ENCODE measurements around the gene BLVRB. TPM values are rescaled to one million over a fixed set of nuclear protein-coding genes. Genes with fewer than 3 reads are reported as not detected.
"Not testable (repeated sequence)": the region's sequence is repeated elsewhere in the genome, so short reads cannot be mapped to it uniquely, and the experiment has no call there.

The BLVRB gene
- total and polyA plus RNA-seq, 4 donors: 132 to 1,243 (median 252) TPM

- WGBS: 92% methylated on average over 27 of the region's 27 CpGs
Observed at GRCh38 chr19:40457953-40458596, 7.5 kb downstream of the BLVRB start.

GRCh38 chr19:40457048-40457447, 8.5 kb downstream of the BLVRB start:
- DNase-seq (ENCODE audit: low spot score): no peak
- no peak overlapping the region for H3K27ac ChIP-seq (ENCODE audit: low read depth in 1 of 2, low read length in 2 of 2)
- peaks cover 2 to 14% (median 7%) of the 10 kb centered on the region in 4 donors for H3K36me3 ChIP-seq (ENCODE audit: control insufficient read depth in 4 of 4, insufficient read depth in 3 of 4, low read depth in 1 of 4, low read length in 3 of 4)
- WGBS: 94% methylated on average over 5 of the region's 5 CpGs
- no peaks in the 10 kb centered on the region for H3K9me3 ChIP-seq (ENCODE audit: control insufficient read depth in 4 of 4, low read length in 3 of 4)
- no peak for TF ChIP-seq ATF3 (IDR thresholded peaks at IDR 0.05)
- TF ChIP-seq REST (IDR thresholded peaks at IDR 0.05): no peak
- TF ChIP-seq FOXA2 (IDR thresholded peaks at IDR 0.05): no peak
- no peak for TF ChIP-seq MAX (IDR thresholded peaks at IDR 0.05)
- no peak for TF ChIP-seq FOXA1 (IDR thresholded peaks at IDR 0.05)
- no peak for TF ChIP-seq YY1 (IDR thresholded peaks at IDR 0.05)
- TF ChIP-seq RXRA (IDR thresholded peaks at IDR 0.05): no peak
- no peak for TF ChIP-seq TAF1 (conservative IDR thresholded peaks at IDR 0.05)
- TF ChIP-seq GABPA (IDR thresholded peaks at IDR 0.05 in 1 of 2, conservative IDR thresholded peaks at IDR 0.05 in 1 of 2): no peak
- TF ChIP-seq NR2F2 (IDR thresholded peaks at IDR 0.05): no peak
- no peak for TF ChIP-seq SP1 (IDR thresholded peaks at IDR 0.05)
- H3K4me1 ChIP-seq (ENCODE audit: control insufficient read depth in 4 of 4, insufficient read depth in 4 of 4, low read length in 3 of 4): peaks cover 0 to 11% (median 10%) of the 10 kb centered on the region in 4 donors
- no peaks in the 10 kb centered on the region for H3K27me3 ChIP-seq (ENCODE audit: control insufficient read depth in 4 of 4, insufficient read depth in 4 of 4, low read length in 3 of 4)
- no peak overlapping the region for H3K4me3 ChIP-seq (ENCODE audit: low read depth in 1 of 3, low read length in 3 of 3)
- H3K9ac ChIP-seq (ENCODE audit: low read depth in 1 of 2, low read length in 2 of 2): no peak overlapping the region

More at GRCh38 chr19:40457953-40458596, 7.5 kb downstream of the BLVRB start:
- peaks cover 0 to 17% (median 14%) of the 10 kb centered on the region in 4 donors for H3K4me1 ChIP-seq (ENCODE audit: control insufficient read depth in 4 of 4, insufficient read depth in 4 of 4, low read length in 3 of 4)
- H3K9ac ChIP-seq (ENCODE audit: low read depth in 1 of 2, low read length in 2 of 2): no peak overlapping the region
- no peaks in the 10 kb centered on the region for H3K27me3 ChIP-seq (ENCODE audit: control insufficient read depth in 4 of 4, insufficient read depth in 4 of 4, low read length in 3 of 4)
- H3K4me3 ChIP-seq (ENCODE audit: low read depth in 1 of 3, low read length in 3 of 3): no peak overlapping the region
- no peaks in the 10 kb centered on the region for H3K9me3 ChIP-seq (ENCODE audit: control insufficient read depth in 4 of 4, low read length in 3 of 4)
- peaks cover 2 to 14% (median 7%) of the 10 kb centered on the region in 4 donors for H3K36me3 ChIP-seq (ENCODE audit: control insufficient read depth in 4 of 4, insufficient read depth in 3 of 4, low read depth in 1 of 4, low read length in 3 of 4)
- DNase-seq (ENCODE audit: low spot score): no peak
- TF ChIP-seq HNF4A (conservative IDR thresholded peaks at IDR 0.05) (no peak), MAX (IDR thresholded peaks at IDR 0.05) (no peak), TAF1 (conservative IDR thresholded peaks at IDR 0.05) (no peak), SP1 (IDR thresholded peaks at IDR 0.05) (no peak), RXRA (IDR thresholded peaks at IDR 0.05) (no peak), ZBTB33 (IDR thresholded peaks at IDR 0.05) (no peak), JUND (IDR thresholded peaks at IDR 0.05) (no peak), CTCF (IDR thresholded peaks at IDR 0.05; ENCODE audit: low read depth, low read length, missing input control) (no peak), ATF3 (IDR thresholded peaks at IDR 0.05) (no peak), GABPA (IDR thresholded peaks at IDR 0.05 in 1 of 2, conservative IDR thresholded peaks at IDR 0.05 in 1 of 2) (no peak), RAD21 (IDR thresholded peaks at IDR 0.05) (no peak)
- H3K27ac ChIP-seq (ENCODE audit: low read depth in 1 of 2, low read length in 2 of 2): no peak overlapping the region

GRCh38 chr19:40453943-40454342, 11.6 kb downstream of the BLVRB start:
- H3K27ac ChIP-seq (ENCODE audit: low read depth in 1 of 2, low read length in 2 of 2); H3K27me3 ChIP-seq (ENCODE audit: control insufficient read depth in 4 of 4, insufficient read depth in 4 of 4, low read length in 3 of 4); DNase-seq (ENCODE audit: low spot score); H3K4me1 ChIP-seq (ENCODE audit: control insufficient read depth in 4 of 4, insufficient read depth in 4 of 4, low read length in 3 of 4); H3K9me3 ChIP-seq (ENCODE audit: control insufficient read depth in 4 of 4, low read length in 3 of 4); H3K9ac ChIP-seq (ENCODE audit: low read depth in 1 of 2, low read length in 2 of 2); H3K4me3 ChIP-seq (ENCODE audit: low read depth in 1 of 3, low read length in 3 of 3): not testable (repeated sequence)
- WGBS: 95% methylated on average over 6 of the region's 6 CpGs
- H3K36me3 ChIP-seq (ENCODE audit: control insufficient read depth in 4 of 4, insufficient read depth in 3 of 4, low read depth in 1 of 4, low read length in 3 of 4): peaks cover 9 to 26% (median 16%) of the 10 kb centered on the region in 4 donors

All from liver (tissue), 9 donors.